NCI-H2227 (cell line): ENCODE results near the gene ARL2.
"Not testable (repeated sequence)": the region's sequence is repeated elsewhere in the genome, so short reads cannot be mapped to it uniquely, and the experiment has no call there.

ENCODE experiments used
- DNase-seq: peaks from one replicate; lab custom pipeline; 2025; ENCODE audit not compliant: unreplicated experiment; lab: John Stamatoyannopoulos, UW

The ARL2 gene

DNA sequence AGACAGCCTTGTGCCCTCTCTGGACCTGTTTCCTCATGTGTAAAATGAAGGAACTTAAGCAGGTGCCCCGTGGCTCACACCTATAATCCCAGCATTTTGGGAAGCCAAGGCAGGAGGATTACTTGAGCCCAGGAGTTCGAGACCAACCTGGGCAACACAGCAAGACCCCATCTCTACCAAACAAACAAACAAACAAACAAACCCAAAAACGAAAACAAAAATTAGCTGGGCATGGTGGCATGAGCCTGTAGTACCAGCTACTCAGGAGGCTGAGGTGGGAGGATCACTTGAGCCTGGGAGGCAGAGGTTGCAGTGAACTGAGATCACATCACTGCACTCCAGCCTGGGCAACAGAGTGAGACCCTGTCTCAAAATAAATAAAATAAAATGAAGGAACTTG lies 10.0 kb upstream of the ARL2 start:
- DNase-seq: not testable (repeated sequence)

DNA sequence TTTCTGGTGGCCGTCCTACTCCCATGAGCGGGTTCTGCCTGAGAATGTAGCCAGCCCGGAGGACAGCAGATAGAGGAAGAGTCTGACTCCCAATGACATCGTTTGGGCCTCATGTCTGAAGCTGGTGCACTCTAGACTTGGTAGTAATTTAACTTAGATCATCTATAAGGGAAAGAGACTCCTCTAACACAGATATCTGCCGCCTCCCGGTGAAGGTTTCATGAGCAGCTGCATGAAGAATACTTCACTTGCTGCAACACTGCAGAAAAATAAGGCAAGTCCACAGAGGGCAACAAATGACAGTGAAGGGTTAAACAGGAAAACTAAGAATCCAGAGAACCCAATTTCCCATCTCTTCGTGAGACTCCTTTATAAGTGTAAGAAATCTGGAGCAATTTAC lies 5.9 kb upstream of the ARL2 start:
- no peak for DNase-seq

DNA sequence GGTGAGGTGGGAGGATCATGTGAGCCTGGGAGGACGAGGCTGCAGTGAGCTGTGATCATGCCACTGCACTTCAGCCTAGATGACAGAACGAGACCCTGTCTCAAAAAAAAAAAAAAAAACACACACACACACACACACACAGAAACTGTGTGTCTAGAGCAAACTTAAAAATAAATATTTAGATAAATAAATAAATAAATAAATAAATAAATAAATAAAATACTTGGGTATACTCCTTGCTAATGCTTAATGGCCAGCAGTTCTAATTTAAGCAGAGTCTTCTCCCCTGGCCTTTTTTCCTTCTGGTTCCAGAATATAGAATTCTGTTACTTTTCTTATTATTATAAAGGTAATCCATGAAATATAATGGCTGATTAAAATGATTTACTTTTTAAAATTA lies 5.1 kb upstream of the ARL2 start:
- DNase-seq: no peak

DNA sequence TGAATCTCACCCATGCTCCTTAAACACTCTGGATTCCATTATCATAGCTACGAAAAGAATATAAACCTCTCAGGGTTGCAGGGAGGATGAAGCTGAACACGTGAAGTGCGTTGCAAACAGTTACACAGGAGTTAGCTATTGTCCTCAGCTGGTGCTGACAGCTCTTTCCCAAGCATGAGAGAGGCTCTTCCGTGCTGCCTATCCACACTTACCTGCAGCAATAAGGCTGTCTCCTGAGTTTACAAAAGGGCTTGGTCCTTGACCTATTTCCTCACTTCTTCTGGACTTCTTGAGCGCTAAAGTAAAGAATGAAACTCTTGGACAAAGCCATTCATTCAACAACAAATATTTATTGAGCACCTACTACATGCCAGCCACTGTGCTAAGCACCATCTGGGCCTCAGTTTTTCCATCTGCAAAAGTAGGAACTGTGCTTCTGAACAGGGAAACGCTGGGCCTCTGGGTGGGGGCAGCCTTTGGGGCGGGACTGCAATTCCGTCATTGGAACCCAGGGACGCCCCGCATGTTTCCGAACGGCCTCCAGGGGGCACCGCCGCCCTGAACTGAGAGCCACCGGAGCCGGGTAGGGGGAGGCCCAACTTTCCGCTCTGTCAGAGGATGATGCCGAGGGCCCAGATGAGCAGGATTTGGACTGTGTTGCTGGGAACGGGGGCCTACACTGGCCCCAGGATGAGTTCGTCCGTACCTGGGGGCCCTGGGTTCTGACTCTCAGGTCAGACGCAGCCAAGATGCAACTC lies 651 bp upstream of the ARL2 start:
- peak; percentile 91 for DNase-seq

DNA sequence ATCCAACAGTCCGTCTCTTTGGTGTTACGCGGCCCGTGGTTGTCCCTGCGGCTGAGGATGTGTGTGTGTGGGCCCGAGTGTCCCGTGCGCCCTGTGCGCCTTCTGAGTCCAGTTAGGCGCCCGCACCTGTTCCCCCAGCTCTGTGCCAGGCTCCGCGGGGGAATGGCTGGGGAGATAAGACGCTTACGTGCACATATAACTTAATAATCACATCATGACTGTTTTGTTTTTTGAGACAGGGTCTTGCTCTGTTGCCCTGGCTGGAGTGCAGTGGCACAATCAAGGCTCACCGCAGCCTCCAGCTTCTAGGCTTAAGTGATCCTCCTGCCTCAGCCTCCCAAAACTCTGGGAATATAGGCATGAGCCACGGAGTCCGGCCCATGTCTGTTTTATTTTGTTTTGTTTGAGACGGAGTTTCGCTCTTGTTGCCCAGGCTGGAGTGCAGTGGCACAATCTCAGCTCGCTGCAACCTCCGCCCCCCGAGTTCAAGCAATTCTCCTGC lies 817 bp downstream of the ARL2 start:
- no peak for DNase-seq

DNA sequence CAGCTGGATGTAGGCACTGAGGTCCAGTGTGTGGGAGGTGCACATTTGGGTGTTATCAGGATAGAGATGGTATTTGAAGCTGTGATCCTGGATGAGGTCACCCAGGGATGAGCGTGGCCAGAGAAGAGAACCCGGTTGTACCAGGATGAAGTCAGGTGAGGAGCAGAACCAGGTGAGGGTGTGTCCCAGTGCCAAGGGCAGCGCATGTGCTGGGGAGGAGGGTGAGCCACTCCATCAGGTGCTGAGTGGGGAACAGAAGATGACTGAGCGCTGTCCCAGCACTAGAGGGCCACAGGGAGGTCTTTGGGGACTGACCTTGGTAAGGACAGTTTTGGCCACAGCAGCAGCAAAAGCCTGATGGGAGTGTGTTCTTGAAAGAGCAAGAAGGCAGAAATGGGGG lies 2.7 kb downstream of the ARL2 start:
- DNase-seq: no peak

DNA sequence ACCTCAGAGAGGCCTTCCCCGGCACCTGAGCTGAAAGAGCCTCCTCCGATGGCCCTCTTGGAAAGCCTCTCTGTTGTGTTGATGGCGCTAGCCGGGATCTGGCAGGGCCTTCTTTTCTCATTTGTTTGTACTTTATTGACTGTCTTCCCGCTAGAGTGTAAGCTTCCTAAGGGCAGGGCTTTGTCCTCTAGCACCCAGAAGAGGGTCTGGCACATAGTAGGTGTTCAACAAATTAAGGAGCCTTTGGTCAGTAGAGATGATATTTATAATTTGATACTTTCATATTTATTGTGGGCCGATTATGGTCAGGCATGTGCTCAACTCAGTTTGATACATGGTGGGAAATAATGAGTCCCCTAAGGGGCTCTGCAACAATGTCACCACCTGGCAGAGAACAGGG lies 4.0 kb downstream of the ARL2 start:
- no peak for DNase-seq

DNA sequence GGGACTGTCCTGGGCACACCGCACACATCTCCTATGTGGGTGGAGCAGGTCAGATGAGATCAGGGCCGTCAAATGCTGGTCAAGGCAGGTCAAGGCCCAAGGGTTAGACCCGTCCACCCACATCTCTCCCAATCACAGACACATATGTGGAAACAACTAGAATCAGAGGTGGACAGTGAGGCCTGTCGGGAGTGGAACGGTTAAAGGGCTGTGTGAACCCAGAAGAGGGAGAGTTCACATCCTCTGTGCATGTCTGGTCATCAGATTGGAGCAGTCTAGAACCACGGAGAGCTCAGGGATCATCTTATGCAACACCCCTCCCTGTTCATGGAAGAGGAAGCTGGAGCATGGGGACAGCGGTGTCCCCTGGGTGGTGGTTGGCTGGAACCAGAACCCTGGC lies 5.9 kb downstream of the ARL2 start:
- DNase-seq: no peak

DNA sequence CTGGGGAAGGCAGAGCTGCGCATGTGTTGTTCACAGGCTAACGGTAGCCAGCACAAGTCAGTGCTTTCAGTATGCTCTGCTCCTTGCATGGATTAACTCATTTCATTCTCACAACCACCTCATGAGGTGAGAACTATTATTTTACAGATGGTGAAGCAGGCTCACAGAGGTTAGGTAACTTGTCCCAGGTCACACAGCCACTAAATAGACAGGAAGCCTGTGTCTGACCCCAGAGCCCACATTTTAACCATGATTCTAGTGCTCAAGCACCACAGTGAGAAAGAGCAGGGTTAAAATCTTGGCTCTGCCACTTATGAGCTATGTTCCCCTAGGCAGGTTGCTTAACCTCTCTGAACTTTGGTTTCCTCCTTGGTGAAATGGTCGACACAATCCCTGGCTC lies 7.0 kb downstream of the ARL2 start:
- no peak for DNase-seq

DNA sequence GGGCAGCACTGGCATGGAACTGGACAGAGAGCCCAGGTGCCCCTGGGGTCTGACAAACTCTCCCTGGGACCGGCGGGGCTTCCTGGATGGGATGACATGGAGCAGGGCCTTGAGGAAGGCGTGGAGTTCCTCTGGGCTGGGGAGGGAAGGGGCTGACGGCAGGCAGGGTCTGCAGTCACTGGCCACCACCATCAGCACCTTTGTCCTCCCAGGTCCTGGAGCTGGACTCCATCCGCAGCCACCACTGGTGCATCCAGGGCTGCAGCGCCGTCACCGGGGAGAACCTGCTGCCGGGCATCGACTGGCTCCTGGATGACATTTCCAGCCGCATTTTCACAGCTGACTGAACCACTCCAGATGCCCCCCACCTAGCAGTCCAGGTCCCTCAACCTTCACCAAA lies 7.5 kb downstream of the ARL2 start:
- no peak for DNase-seq

DNA sequence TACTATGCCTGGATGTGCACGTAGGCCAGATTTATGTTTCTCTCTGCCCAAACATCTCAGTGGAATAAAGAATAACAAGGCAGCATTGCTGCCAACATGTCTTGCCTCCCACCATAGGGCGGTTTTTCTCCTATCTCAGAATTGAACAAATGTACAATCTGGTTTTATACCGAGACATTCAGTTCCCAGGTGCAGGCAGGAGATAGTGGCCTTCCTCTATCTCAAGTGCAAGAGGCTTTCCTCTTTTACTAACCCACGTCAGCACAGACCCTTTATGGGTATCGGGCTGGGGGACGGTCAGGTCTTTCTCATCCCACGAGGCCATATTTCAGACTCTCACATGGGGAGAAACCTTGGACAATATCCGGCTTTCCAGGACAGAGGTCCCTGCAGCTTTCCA lies 9.5 kb downstream of the ARL2 start:
- DNase-seq: not testable (repeated sequence)

DNA sequence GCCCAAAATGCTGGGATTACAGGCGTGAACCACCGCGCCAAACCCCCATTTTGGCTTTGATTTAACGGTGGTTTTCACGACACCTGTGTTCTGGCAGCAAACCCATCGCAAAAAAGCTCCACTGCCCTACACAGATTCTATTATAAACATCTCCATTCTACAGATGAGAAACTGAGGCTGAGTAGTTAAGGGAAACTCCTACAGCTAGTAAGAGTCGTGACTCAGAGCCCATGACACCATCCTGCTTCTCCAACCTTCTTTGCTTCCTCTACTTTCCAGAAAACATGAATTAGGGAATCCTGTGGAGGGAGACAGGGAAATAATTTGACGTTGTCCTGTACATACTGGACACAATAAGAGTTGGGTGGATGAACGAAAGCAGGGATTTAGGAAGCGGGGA lies 12.8 kb downstream of the ARL2 start:
- no peak for DNase-seq

DNA sequence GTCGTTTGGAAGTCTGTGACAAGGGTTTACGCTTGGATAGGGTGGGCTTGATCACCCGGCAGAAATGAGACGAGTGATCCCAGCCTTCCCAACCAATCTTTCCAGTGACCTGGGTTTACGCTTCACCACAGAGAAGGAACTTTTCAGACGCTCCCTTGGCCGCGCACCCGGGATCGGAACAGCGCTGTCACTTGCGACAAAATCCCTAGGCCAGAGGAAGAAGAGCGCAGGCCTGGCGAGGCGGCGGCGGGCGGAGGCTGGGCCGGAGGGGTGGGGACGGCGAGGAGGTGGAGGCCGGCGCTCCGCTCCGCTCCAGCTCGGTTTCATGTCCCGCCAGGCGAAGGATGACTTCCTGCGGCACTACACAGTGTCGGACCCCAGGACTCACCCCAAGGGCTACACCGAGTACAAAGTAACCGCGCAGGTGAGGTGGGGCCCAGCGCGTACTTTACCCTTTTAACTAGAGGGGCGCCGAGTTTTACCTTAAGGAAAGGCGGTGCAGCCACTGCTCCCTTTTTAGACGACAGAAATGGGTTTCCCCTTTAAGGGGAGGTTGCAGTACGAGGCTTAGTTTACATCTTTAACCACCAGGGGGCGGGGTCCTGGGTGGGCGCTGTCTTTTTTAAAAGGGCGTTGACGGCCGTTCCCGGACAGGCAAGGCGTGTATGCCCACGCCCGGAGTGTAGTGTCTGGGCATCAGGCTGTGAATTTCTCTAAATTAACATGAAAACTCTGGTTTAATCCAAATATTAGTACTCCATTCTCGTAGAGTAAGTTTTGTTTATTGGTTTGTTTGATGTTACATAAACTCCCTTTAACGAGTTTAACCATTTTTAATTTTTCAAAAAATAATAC lies 13.5 kb downstream of the ARL2 start, which contains the start of gene SNX15:
SNX15 (plus strand) TSS at position 227 of the 855 bp plus-strand sequence; CDS start at position 326, 99 bp downstream.
- peak; percentile 98 for DNase-seq

DNA sequence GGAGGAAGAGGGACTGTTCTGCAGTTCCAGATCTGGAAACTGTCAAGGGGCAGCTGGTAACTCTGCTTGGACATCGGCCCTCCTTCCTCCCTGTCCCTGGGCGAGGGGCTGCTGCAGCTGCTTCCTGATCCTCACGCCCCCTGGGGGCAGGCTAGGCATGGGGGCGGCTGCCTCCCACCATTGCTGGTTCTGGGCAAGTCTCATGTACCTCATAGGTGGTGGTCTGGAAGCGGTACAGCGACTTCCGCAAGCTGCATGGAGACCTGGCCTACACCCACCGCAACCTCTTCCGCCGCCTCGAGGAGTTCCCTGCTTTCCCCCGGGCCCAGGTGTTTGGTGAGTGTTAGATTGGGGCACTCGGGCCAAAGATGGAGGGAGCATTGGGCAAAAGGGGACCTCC lies 18.3 kb downstream of the ARL2 start:
- no peak for DNase-seq

DNA sequence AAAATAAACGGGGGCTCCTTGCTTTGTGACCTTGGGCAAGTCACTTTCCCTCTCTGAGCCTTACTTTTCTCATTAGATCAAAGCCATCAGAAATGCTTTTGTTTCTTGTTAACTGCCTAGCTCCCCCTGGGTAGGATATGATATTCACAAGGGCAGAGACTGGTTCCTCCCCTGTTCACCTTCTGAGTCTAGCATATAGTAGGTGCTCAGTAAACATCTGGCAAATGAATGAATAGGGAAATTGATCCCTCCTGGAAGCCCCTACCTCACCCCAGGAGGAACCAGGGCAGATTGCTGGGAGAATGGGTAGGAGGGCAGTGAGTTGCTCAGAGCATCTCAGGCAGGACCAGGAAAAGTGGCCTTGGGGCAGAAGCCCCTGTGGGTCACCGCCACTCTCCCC lies 20.5 kb downstream of the ARL2 start:
- no peak for DNase-seq

DNA sequence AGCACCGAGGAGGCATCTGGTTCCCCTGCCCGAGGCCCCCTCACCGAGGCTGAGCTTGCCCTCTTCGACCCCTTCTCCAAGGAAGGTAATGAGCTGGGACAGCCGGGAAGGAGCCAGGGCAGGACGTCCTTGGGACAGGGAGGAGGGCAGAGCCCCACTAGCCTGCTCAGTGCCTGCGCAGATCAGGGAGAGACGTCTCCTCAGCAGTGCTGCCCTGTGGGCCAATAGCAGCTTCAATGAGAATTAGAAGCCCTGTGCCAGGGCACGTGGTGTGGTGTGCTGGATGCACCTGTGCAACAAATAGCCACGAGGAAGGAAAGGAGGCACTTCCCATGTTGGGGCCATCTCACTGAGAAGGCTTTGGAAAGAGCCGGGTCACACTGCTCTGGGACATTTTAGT lies 21.6 kb downstream of the ARL2 start:
- DNase-seq: no peak

DNA sequence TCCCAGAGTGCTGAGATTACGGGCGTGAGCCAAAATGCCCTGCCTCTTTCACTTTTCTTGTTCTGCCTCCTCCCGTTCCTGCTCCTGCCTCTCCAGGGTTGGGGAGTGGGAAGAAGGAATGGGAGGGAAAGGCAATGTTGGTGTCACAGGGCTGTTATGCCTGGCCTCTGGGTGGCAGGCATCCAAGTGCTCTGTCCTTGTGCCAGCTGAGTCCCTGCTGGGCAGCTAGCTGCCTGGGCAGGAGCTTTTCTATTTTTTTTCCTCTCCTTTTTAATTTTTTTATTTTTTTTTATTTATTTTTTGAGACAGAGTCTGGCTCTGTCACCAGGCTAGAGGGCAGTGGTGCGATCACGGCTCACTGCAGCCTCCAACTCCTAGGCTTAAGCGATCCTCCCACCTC lies 23.0 kb downstream of the ARL2 start:
- no peak for DNase-seq

DNA sequence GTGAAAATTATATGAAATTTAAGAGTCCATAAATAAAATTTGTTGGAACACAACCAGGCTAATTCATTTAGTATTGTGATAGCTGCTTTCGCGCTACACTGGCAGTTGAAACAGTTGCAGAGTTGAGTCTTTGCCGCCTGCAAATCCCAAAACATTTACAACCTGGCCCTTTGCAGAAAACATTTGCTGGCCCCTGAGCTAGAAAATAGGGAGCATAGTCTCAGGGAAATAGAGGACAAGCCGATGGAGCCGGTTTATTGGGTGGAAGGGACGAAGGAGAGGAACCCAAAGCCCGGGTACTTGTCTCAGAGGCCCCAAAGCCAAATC lies 26.5 kb downstream of the ARL2 start:
- DNase-seq: no peak

DNA sequence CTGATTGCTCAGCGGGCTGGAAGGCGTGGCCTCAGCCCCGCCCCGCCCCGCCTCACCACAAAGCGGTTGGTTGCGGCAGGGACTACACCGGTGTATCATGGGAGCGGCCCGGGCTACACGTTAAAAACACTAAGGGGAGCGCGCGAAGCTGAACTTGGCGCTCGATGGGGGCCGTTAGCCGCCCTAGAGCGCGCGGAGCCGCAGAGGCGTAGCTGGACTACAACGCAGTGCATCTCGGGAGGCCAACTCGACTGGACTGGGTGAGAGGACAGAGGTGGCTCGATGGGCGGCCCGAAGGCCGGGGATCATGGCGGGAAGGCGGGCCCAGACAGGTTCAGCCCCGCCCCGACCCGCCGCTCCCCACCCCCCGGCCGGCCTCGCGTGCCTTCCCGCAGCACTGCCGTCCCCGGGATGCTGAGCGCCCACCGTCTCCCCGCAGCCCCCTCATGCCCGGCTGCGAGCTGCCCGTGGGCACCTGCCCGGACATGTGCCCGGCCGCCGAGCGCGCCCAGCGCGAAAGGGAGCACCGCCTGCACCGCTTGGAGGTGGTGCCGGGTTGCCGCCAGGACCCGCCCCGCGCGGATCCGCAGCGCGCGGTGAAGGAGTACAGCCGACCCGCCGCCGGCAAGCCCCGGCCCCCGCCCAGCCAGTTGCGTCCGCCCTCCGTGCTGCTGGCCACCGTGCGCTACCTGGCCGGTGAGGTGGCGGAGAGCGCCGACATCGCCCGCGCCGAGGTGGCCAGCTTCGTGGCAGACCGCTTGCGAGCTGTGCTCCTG lies 27.1 kb downstream of the ARL2 start, which contains the start of gene SAC3D1:
SAC3D1 (plus strand) TSS at position 364 of the 776 bp plus-strand sequence; CDS start at position 447, 83 bp downstream.
- DNase-seq: peak; percentile 98

DNA sequence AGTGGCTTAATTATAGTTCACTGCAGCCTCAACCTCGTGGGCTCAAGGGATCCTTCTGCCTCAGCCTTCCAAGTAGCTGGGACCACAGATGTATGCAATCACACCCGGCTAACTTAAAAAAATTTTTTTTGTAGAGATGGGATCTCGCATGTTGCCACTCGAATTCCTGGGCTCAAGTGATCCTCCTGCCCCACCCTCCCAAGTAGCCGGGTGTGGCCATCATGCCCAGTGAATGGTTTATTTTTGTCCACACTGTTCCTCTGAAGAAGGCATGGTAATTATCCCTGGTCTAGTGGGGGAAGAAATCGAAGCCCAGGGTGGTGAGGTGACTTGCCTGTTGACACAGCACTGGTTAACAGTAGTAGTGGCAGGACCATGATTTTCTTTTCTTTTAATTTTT lies 28.9 kb downstream of the ARL2 start:
- DNase-seq: no peak

DNA sequence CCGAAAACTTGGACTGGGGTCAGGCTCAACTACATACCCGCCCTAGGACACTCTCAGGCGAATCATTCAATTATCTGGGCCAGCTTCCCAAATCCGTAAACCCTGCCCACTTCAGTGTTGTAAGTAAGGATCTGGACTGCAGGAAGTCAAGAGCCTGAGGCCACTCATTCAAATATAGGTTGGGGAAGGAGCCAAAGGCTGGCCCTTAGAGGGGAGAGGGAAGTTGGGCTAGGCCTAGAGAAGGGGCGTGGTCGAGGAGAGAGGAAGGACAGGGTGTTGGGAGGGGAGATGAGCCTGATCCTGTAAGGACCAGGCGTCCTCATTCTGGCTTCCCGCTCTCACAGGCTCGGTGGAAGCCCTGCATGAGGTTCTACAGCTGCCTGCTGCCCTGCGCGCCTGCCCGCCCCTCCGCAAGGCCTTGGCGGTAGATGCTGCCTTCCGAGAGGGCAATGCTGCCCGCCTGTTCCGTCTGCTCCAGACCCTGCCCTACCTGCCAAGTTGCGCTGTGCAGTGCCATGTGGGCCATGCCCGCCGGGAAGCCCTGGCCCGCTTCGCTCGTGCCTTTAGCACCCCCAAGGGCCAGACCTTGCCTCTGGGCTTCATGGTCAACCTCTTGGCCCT lies 30.0 kb downstream of the ARL2 start:
- no peak for DNase-seq
